AG04449 (cell line): ENCODE results near the gene TMEM266.

Source experiments
- CTCF ChIA-PET: fragments of 350-600 bp; formaldehyde crosslinking; extraction: SDS; loops from one replicate; lab custom pipeline; 2021; ENCODE audit warnings: antibody characterized with exemption; lab: Yijun Ruan, JAX
- POLR2A ChIA-PET: fragments of 400-600, 350-600 bp; formaldehyde crosslinking; extraction: SDS; loops from one replicate; lab custom pipeline; 2020; ENCODE audit warnings: antibody characterized with exemption, inconsistent platforms; lab: Yijun Ruan, JAX
- DNase-seq: peaks from one replicate; pipeline ENCODE4 v3.0.0-alpha.2; 2010; ENCODE audit warnings: low read depth, low spot score
- H3K4me3 ChIP-seq: 2 replicates; pipeline ENCODE4 v1.5.1; 2011; ENCODE audit warnings: low read depth, mild to moderate bottlenecking, control low read depth, low read length
- CTCF ChIP-seq: IDR thresholded peaks from one replicate; pipeline ENCODE4 v1.5.1; 2011; ENCODE audit warnings: mild to moderate bottlenecking, moderate library complexity, low read length, control low read depth, inconsistent platforms; ENCODE audit not compliant: insufficient read depth; ENCODE audit errors: missing control alignments

The TMEM266 gene

DNA sequence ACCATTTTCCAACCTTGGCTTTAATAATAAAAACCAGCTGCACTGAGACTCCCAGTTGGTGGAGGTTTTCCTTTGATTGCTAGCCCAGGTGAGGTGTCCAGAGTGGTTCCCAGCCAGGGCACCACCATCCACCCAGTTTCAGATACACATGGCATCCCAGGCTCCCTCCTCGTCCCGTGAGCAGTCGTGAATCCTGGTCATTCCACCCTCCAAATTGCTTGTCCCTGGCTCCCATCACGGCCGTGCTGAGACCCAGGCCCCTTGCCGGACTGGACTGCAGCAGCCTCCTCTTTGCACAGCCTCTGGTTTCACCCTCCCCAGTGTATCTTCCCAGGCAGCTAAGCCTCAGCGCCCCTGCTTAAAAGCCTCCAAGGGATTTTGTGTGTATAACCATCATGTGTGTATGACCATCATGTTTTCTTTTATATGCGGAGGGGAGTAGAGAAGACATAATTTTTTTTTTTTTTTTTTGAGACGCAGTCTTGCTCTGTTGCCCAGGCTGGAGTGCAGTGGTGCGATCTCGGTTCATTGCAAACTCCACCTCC is 145.2 kb downstream of the TMEM266 start:
- no peak overlapping the region for H3K4me3 ChIP-seq
- ChIA-PET POLR2A (no interaction called here), CTCF (interaction anchor here (1.7 kb wide), 1 partner anchor 17 kb away, joined by 4 read pairs; no protein-coding TSS in a partner anchor)
- DNase-seq, result no peak
- TF ChIP-seq CTCF, result no peak

DNA sequence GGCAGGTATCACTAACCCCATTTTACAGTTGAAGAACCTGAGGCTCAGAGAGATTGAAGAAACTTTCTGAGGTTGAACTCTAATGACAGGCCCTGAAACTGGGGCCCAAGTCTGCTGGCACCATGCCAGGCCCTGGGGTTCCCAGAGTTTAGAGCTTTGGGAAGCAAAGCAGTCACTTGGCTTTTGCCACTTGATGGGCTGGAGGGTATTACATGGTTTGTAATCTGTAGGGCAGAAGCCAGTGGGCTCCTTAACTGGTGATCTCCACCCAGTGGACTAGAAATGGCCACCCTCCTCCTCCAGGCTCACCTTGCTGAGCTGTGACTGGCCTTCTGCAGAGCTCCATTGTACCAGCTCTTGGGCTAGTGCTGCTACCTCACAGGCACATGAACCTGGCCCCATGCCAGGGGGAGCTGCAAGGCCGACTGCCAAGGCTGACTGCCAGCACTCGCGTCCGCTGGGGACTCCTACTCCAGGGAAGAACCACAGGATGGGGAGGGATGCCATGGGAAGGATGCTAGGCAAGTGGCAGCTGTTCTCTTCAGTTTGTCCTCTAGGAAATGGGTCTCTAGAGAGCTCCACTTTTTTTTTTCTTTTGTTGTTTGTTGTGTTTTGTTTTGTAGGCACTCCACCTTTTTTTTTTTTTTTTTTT is 146.7 kb downstream of the TMEM266 start:
- TF ChIP-seq CTCF, result no peak
- no peak for DNase-seq
- POLR2A ChIA-PET, result no interaction called here
- CTCF ChIA-PET, result interaction anchor here (1.4 to 1.9 kb wide), 3 partner anchors 15 to 67 kb away, joined by 3 to 10 read pairs (median 4); no protein-coding TSS in a partner anchor
- no peak overlapping the region for H3K4me3 ChIP-seq

GRCh38 chr15:76208084-76208785 is 148.4 kb downstream of the TMEM266 start:
- CTCF ChIA-PET, result interaction anchor here (1.5 to 1.7 kb wide), 2 partner anchors 8 to 17 kb away, joined by 4 read pairs; no protein-coding TSS in a partner anchor
- POLR2A ChIA-PET, result no interaction called here
- TF ChIP-seq CTCF, result no peak
- DNase-seq, result no peak
- H3K4me3 ChIP-seq, result no peak overlapping the region

GRCh38 chr15:76208786-76209424 is 149.1 kb downstream of the TMEM266 start:
- no peak overlapping the region for H3K4me3 ChIP-seq
- no peak for TF ChIP-seq CTCF
- ChIA-PET POLR2A (no interaction called here), CTCF (interaction anchor here (0.7 to 1.7 kb wide), 3 partner anchors 9 to 55 kb away, joined by 3 to 4 read pairs (median 4); no protein-coding TSS in a partner anchor)
- DNase-seq, result no peak

DNA sequence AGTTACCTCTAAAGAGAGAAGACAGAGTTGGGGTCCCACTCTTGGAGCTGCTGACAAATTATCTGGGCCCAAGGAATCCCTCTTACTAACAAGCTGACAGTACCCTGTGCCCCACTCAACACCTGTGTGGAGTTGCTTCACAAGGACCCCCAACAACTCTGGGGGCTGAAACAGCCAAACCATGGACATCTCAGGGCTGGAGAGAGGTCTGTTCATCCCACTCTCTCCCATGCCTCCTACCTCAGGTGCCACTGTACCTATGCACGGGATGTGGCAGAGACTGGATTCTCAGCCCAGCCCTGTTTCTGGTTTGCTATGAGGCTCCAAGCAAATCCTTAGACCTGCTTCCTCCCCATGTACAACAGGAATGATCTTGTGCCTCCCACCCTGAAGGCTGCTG is 149.7 kb downstream of the TMEM266 start:
- no peak for TF ChIP-seq CTCF
- DNase-seq, result no peak
- no peak overlapping the region for H3K4me3 ChIP-seq
- CTCF ChIA-PET, result interaction anchor here (0.7 to 1.7 kb wide), 3 partner anchors 9 to 56 kb away, joined by 3 to 4 read pairs (median 4); no protein-coding TSS in a partner anchor
- POLR2A ChIA-PET, result no interaction called here
